Stimulated activated CD8-positive, alpha-beta memory T cell treated with anti-CD3 and anti-CD28 coated beads, Interleukin-7, amount 100 ng/mL, for 24 hours (primary cell): ENCODE data around the gene UBE2D1.
A peak's percentile ranks its signal among the peaks of the same experiment; 100 is the strongest.
"Not testable (repeated sequence)": the region's sequence is repeated elsewhere in the genome, so short reads cannot be mapped to it uniquely, and the experiment has no call there.

Experiments used
- DNase-seq: peaks from one replicate; pipeline ENCODE4 v3.0.0-alpha.2; 2020; ENCODE audit warnings: low read depth

The UBE2D1 gene

GRCh38 chr10:58384095-58384494, 49.3 kb downstream of the UBE2D1 start:
- no peak for DNase-seq

- no peak for DNase-seq
Measured at GRCh38 chr10:58384544-58384998, 49.8 kb downstream of the UBE2D1 start.

- DNase-seq: peak; percentile 97
Measured at GRCh38 chr10:58384999-58385783, 50.4 kb downstream of the UBE2D1 start, which contains the start of gene TFAM. Gene TFAM, plus strand, starts transcription at chr10:58385410. Its CDS starts 138 bp downstream, at chr10:58385548.

DNA sequence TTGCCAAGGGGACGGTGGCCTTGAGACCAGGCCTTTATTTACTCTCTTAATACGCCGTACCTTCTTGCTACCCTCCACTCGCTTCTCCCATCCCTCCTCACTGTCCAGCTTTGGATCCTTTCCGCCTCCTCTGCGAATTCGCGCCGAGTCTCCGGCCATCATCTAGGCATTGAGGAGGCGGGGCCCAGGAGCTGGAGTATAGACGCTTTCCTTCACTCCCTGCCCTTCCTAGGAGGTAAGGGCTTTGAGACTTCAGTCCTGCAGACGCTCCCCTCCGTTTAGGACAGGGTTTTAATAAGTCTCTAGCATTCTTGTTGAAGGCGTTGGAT, 50.9 kb downstream of the UBE2D1 start:
- DNase-seq: no peak

GRCh38 chr10:58389024-58389423, 54.2 kb downstream of the UBE2D1 start:
- no peak for DNase-seq

GRCh38 chr10:58393317-58393716, 58.5 kb downstream of the UBE2D1 start:
- no peak for DNase-seq

DNA sequence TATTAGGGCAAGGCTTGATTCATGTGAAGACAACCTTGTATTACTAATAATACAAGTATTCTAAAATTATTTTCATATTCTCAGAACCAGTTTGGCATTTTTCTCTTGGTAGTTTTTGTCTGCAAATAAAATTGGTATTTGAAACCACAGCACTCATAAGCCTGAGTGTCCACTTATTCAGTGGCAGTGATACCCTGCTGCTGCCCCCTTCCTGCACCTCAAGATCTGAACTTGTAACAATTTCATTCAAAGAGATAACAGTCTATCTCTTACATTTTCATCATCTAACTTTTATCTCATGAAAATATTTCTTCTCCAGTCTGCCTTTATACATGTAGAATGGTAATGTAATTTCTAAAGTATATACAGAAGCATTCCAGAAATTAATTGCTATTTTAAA, 59.7 kb downstream of the UBE2D1 start:
- no peak for DNase-seq

GRCh38 chr10:58396057-58396456, 61.3 kb downstream of the UBE2D1 start:
- no peak for DNase-seq

DNA sequence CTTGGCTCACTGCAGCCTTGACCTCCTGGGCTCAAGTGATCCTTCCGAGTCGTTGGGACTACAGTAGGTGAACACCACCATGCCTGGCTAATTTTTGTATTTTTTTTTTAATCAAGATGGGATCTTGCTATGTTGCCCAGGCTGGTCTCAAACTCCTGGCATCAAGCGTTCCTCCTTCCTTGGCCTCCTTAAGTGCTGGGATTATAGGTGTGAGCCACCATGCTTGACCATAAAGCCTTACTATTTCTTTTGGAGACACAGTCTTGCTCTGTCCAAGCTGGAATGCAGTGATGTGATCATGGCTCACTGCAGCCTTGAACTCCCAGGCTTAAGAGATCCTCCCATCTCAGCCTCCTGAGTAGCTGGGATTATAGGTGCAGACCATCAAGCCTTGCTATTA, 63.0 kb downstream of the UBE2D1 start:
- DNase-seq: no peak

DNA sequence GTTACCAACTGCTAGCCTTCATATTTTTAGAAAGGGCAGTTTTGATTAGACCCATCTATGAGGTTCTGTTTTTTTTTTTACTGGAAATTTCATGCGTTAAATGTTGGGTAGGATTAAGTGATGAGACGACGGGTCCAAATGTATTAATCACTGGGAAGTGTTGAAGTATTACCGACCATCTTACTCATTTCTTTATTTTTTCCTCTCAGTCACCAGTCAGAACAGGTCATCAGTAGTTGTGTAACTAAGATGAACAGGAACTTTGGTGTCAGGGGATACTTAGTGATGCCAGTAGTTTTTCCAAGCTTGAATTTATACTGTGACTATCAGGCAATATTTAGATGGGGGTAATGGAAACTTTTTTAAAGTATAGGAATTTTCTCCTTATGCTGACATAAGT, 64.6 kb downstream of the UBE2D1 start:
- no peak for DNase-seq

DNA sequence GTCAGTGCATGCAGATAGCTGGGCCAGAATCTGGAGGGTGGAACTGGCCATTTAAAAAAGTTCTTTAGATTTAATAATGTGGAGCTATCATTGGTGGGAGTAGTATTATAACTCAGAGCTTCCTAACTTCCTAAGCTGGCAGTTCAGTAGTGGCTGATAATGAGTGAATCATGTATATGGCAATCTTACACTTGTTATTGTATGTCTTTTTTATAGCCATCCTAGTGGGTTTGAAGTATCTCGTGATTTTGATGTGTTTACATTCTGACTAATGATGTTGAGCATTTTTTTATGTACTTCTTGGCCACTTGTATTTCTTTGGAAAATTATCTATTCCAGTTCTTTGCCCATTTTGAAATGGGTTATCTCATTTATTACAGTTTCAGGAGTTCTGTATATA, 65.8 kb downstream of the UBE2D1 start:
- DNase-seq: no peak

DNA sequence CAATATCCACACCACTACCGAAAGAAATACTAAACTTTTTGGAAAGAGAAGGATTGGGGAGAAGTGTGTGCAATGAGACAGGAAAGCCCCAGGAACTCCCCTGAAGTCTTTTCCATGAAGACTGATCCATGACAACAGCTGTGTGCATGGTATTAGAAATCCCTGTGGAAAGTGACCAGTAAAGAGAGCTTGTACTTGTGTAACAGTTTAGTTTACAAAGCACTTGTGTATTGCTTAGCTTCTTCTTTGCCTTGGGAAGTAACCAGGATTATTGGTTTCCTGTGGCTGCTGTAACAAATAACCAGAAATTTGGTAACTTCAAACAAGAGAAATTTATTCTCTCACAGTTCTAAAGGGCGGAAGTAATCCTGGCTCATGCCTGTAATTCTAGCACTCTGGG, 69.2 kb downstream of the UBE2D1 start:
- DNase-seq: no peak

- DNase-seq: no peak
Measured at GRCh38 chr10:58409956-58410610, 75.3 kb downstream of the UBE2D1 start.

DNA sequence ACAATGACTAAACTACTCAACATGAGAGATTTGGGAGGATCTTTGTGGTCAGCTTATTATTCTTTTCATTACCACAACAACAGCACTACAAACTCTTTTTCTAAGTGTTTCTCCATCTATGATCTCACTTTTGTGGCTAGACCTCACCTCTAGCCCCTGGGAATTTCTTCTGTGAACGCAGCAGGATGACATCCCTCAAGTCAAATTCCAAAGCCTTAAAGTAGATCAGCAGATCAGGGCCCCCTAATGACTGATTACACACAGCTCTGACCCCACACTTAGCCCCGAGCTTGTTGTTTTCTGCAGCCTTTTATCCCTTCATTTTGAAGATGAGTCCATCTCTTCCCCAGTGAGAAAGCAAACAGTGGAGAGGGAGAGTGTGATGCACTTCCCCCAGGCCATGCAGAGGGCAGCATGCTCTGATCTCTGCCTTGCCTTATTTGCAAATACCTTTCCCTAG, 77.7 kb downstream of the UBE2D1 start:
- DNase-seq: no peak

DNA sequence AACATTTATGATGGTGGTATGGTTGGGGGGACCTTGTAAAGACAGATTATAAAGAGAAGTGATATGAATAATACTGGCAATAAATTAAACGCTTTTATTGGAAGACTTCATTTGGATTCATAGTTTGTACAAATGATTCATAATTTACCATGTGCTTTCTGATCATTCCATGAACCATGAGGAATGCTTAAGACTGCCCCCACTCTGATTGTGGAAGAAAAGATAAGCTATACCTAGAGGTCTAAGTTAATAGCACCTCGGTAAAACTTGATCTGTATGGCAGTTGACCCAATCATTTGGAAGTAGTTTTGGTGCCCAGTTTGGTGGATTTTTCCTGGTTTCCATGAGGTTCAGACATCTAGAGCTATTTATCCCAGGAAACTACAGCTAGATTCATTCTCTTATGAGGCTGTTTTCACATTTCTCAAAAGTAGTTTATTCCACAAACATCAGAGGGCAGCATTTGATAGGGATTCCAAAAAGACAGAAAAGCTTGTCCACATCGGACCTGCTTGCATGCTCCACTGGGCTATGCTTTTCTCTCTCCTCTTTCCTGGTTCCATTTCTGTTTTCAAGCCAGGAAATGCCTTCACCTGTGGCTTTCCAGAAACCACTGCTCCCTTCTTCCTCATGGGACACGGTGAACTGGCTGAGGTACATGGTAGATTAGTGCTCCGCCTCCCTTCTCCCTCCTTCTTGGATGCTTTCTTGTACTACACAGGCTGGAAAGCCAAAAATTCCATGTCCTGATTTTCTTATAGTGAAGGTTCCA, 79.7 kb downstream of the UBE2D1 start:
- DNase-seq: no peak

DNA sequence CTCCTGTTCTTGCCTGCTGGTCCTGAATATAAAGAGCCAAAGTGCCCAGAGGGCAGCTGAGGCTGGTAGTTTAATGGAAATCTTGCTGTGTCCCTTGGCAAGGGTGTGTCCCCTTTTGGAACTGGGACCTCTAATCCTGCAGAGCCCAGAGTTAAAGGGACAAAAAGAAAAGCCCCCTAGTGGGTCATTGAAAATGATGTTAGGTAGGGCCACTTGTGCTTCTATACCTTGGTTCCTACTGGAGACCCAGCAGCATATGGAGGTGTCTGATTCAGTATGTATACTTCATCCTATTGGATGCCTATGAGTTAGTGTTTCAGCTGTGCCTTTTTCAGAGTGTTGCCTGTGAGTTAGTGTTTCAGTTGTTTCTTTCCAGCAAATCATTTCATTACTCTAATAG, 81.0 kb downstream of the UBE2D1 start:
- DNase-seq: no peak

DNA sequence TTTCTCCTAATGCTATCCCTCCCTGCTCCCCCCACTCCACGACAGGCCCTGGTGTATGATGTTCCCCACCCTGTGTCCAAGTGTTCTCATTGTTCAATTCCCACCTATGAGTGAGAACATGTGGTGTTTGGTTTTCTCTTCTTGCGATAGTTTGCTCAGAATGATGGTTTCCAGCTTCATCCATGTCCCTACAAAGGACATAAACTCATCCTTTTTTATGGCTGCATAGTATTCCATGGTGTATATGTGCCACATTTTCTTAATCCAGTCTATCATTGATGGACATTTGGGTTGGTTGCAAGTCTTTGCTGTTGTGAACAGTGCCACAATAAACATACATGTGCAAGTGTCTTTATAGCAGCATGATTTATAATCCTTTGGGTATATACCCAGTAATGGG, 83.1 kb downstream of the UBE2D1 start:
- not testable (repeated sequence) for DNase-seq
